Ishikawa (cell line): ENCODE data around the gene IP6K3.

Source experiments
- CEBPB ChIP-seq: IDR thresholded peaks from 2 replicates; pipeline ENCODE4 v1.6.1; 2012
- CREB1 ChIP-seq: IDR thresholded peaks from 2 replicates; pipeline ENCODE4 v1.6.1; 2012; ENCODE audit warnings: low read depth
- EGR1 ChIP-seq: IDR thresholded peaks from 2 replicates; pipeline ENCODE4 v1.6.1; 2012
- EP300 ChIP-seq: IDR thresholded peaks from 2 replicates; pipeline ENCODE4 v1.6.1; 2012; ENCODE audit warnings: borderline replicate concordance
- FOXM1 ChIP-seq: IDR thresholded peaks from 2 replicates; pipeline ENCODE4 v1.6.1; 2012; ENCODE audit warnings: low read depth, borderline replicate concordance
- MAX ChIP-seq: IDR thresholded peaks from 2 replicates; pipeline ENCODE4 v1.6.1; 2012
- NFIC ChIP-seq: IDR thresholded peaks from 2 replicates; pipeline ENCODE4 v1.6.1; 2012
- RAD21 ChIP-seq: IDR thresholded peaks from 2 replicates; pipeline ENCODE4 v1.6.1; 2012; ENCODE audit warnings: low read depth
- REST ChIP-seq: IDR thresholded peaks from 2 replicates; pipeline ENCODE4 v1.6.1; 2012; ENCODE audit warnings: low read depth, mild to moderate bottlenecking
- TAF1 ChIP-seq: IDR thresholded peaks from 2 replicates; pipeline ENCODE4 v1.6.1; 2012; ENCODE audit warnings: low read depth, mild to moderate bottlenecking
- TCF12 ChIP-seq: IDR thresholded peaks from 2 replicates; pipeline ENCODE4 v1.6.1; 2012; ENCODE audit warnings: low read depth
- TEAD4 ChIP-seq: IDR thresholded peaks from 2 replicates; pipeline ENCODE4 v1.6.1; 2012
- YY1 ChIP-seq: IDR thresholded peaks from 2 replicates; pipeline ENCODE4 v1.6.1; 2012; ENCODE audit warnings: low read depth
- ZBTB7A ChIP-seq: IDR thresholded peaks from 2 replicates; pipeline ENCODE4 v1.6.1; 2012; ENCODE audit warnings: low read depth
- TF ChIP-seq, protein P1 (sequence below): IDR thresholded peaks from 2 replicates; pipeline ENCODE4 v1.6.1; 2012

IP6K3 gene

GRCh38 chr6:33705268-33705885 is 41.3 kb downstream of the IP6K3 start:
- TF ChIP-seq FOXM1 (no peak), TCF12 (no peak), CREB1 (no peak), TEAD4 (no peak), EGR1 (no peak), YY1 (no peak)
- TF ChIP-seq, protein P1, sequence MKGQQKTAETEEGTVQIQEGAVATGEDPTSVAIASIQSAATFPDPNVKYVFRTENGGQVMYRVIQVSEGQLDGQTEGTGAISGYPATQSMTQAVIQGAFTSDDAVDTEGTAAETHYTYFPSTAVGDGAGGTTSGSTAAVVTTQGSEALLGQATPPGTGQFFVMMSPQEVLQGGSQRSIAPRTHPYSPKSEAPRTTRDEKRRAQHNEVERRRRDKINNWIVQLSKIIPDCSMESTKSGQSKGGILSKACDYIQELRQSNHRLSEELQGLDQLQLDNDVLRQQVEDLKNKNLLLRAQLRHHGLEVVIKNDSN = no peak

- TF ChIP-seq MAX (no peak), TEAD4 (no peak), EP300 (no peak), EGR1 (no peak), ZBTB7A (no peak), CEBPB (no peak), YY1 (no peak), TAF1 (no peak), NFIC (no peak)
These were observed 42.3 kb downstream of the IP6K3 start for GRCh38 chr6:33704215-33705066.

DNA sequence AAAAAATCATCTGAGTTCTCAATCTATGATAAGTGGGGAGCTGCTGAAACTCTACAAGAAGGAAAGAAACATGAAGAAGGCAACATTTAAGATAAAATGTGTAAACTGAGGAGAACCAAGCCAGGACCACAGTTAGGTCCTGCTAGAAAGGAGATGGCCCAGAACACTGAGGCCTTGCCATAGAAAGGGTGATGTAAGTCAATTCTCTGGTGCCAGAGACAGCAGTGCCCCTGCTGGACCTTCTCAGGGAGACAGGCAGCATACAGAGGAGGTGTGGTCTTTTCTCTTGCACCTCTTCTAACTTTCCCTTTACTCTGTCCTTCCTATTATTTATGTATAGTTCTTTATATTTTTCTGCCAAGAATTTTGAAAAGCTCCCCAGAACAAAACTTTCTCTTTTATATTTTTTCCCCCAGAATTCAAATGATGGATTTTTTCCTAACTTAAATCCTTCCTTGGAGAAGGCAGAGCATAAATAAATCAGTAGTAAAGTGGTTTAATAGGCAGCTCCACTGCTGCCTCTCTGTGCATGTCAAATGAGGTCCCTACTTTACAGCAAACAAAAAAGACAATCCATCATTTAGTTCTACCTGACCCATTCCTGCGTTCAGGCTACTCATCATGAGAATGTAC is 44.2 kb downstream of the IP6K3 start:
- TF ChIP-seq REST (no peak), RAD21 (peak; percentile 52)

DNA sequence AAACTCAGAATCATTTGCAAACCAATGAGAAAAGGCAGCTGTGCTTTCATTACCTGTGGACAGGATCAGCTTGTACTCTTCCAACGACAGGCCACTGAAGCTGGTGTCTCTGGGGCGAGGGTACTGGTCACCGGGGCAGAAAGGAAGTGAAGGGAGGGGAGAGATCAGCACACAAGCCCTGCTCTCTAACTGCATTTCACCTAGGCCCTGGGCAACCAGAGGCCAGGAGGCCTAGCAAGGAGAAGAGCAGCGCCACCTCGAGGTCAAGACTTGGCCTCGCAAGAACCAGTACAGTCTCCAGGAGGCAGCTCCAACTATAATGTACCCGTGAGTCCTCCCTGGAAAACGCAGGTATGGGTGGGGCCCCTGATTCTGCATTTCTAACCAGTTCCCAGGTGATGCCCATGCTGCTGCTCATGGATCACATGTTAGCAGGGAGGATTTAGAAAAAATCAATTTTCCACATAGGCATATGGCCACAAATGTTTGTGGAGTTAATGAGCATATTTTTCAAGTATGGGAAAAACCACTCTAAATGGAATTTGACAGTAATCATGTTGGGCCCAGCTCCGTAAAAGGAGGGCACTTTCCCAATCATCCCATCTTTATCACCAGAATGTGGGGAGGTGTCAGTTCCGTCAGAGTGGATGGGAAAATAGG is 46.2 kb downstream of the IP6K3 start:
- TF ChIP-seq EP300 = no peak
- peak; percentile 72 for TF ChIP-seq RAD21

GRCh38 chr6:33699739-33700138 is 47.0 kb downstream of the IP6K3 start:
- no peak for TF ChIP-seq RAD21
- TF ChIP-seq ZBTB7A = no peak
- TF ChIP-seq EP300 = no peak
- TF ChIP-seq FOXM1 = no peak
- TF ChIP-seq MAX = no peak
- TF ChIP-seq CREB1 = no peak
- TF ChIP-seq REST = no peak
- TF ChIP-seq CEBPB = no peak
- TF ChIP-seq, protein P1 = no peak
- no peak for TF ChIP-seq TAF1
- no peak for TF ChIP-seq EGR1
- TF ChIP-seq TEAD4 = no peak
- no peak for TF ChIP-seq NFIC
- no peak for TF ChIP-seq YY1

- TF ChIP-seq ZBTB7A (no peak), REST (no peak), CEBPB (no peak), EP300 (no peak), TCF12 (no peak), TEAD4 (no peak), RAD21 (no peak), EGR1 (no peak), MAX (no peak), FOXM1 (no peak), CREB1 (no peak), TAF1 (no peak), NFIC (no peak), YY1 (no peak)
- TF ChIP-seq, protein P1 = no peak
These were observed 47.6 kb downstream of the IP6K3 start for GRCh38 chr6:33699131-33699530.
